Smooth muscle cell (in vitro differentiated cells): ENCODE results near the gene POLR2I. TPM values are rescaled to one million over a fixed set of nuclear protein-coding genes. Genes with fewer than 3 reads are reported as not detected.

Experiments used
- DNase-seq: peaks from one replicate; lab custom pipeline; 2025; ENCODE audit not compliant: unreplicated experiment; lab: John Stamatoyannopoulos, UW
- H2AFZ ChIP-seq: fragments of 200-600 bp; sonication (generic); 2 replicates; pipeline ENCODE4 v1.6.0; 2016; ENCODE audit warnings: antibody characterized with exemption, low read depth, mild to moderate bottlenecking
- H3F3A ChIP-seq: fragments of 200-600 bp; sonication (generic); 2 replicates; pipeline ENCODE4 v1.6.0; 2017; ENCODE audit warnings: antibody characterized with exemption, low read depth
- H3K27ac ChIP-seq: fragments of 200-600 bp; sonication (generic); 2 replicates; pipeline ENCODE4 v1.5.1; 2016; ENCODE audit warnings: low read depth, mild to moderate bottlenecking
- H3K27me3 ChIP-seq: fragments of 200-600 bp; sonication (generic); 2 replicates; pipeline ENCODE4 v1.6.1; 2016; ENCODE audit warnings: low read depth, mild to moderate bottlenecking
- H3K36me3 ChIP-seq: fragments of 200-600 bp; sonication (generic); 2 replicates; pipeline ENCODE4 v1.5.1; 2016; ENCODE audit warnings: low read depth
- H3K4me1 ChIP-seq: fragments of 200-600 bp; sonication (generic); 2 replicates; pipeline ENCODE4 v1.5.1; 2016; ENCODE audit warnings: low read depth
- H3K4me2 ChIP-seq: fragments of 200-600 bp; sonication (generic); 2 replicates; pipeline ENCODE4 v1.6.0; 2016; ENCODE audit warnings: mild to moderate bottlenecking
- H3K4me3 ChIP-seq: fragments of 200-600 bp; sonication (generic); 2 replicates; pipeline ENCODE4 v1.5.1; 2016; ENCODE audit warnings: mild to moderate bottlenecking
- H3K79me2 ChIP-seq: fragments of 200-600 bp; sonication (generic); 2 replicates; pipeline ENCODE4 v1.6.0; 2016; ENCODE audit warnings: low read depth, mild to moderate bottlenecking
- H3K9ac ChIP-seq: fragments of 200-600 bp; sonication (generic); 2 replicates; pipeline ENCODE4 v1.6.0; 2016; ENCODE audit warnings: low read depth
- H3K9me3 ChIP-seq: fragments of 200-600 bp; sonication (generic); replicated peaks from 2 replicates; pipeline ENCODE4 v1.5.1; 2016; ENCODE audit warnings: low read depth
- H4K20me1 ChIP-seq: fragments of 200-600 bp; sonication (generic); 2 replicates; pipeline ENCODE4 v1.6.0; 2016; ENCODE audit warnings: low read depth
- WGBS: methylation state at CpG from one replicate; pipeline ENCODE4 v1.1.7; 2016; ENCODE audit warnings: low lambda C conversion rate; 5-methylcytosine and 5-hydroxymethylcytosine counted together
- polyA plus RNA-seq: library from polyadenylated mRNA; unstranded; fragments of >200 nt; fragmentation: Nextera tagmentation; extraction: Ambion mirVana; gene quantifications from 2 replicates; pipeline ENCODE4 v1.2.1, GENCODE V29; 2016
- total RNA-seq: library from RNA; depleted of rRNA; stranded (reverse); fragments of >200 nt; gene quantifications from 2 replicates; pipeline ENCODE4 v1.2.3, GENCODE V29; 2014
- TF ChIP-seq, protein P1 (sequence below): fragments of 200-600 bp; sonication (generic); IDR thresholded peaks from 2 replicates; pipeline ENCODE4 v1.5.1; 2017; ENCODE audit warnings: borderline replicate concordance, mild to moderate bottlenecking, antibody characterized with exemption; ENCODE audit not compliant: insufficient read depth, poor library complexity, severe bottlenecking

POLR2I gene
- total and polyA plus RNA-seq, 2 experiments from 2014 or later, result 102 to 132 TPM

GRCh38 chr19:36144624-36145023 lies 29.9 kb upstream of the POLR2I start:
- no peaks in the 10 kb centered on the region for H3K4me1 ChIP-seq
- H3K9ac ChIP-seq, result no peak overlapping the region
- no peaks in the 10 kb centered on the region for H3K27me3 ChIP-seq
- peaks cover 64% of the 10 kb centered on the region for H4K20me1 ChIP-seq
- no peak overlapping the region for H3K27ac ChIP-seq
- no peak for DNase-seq
- H3K9me3 ChIP-seq, result no peaks in the 10 kb centered on the region
- no peak overlapping the region for H2AFZ ChIP-seq
- no peak overlapping the region for H3K4me2 ChIP-seq
- peaks cover 9% of the 10 kb centered on the region for H3K36me3 ChIP-seq
- TF ChIP-seq, protein P1, sequence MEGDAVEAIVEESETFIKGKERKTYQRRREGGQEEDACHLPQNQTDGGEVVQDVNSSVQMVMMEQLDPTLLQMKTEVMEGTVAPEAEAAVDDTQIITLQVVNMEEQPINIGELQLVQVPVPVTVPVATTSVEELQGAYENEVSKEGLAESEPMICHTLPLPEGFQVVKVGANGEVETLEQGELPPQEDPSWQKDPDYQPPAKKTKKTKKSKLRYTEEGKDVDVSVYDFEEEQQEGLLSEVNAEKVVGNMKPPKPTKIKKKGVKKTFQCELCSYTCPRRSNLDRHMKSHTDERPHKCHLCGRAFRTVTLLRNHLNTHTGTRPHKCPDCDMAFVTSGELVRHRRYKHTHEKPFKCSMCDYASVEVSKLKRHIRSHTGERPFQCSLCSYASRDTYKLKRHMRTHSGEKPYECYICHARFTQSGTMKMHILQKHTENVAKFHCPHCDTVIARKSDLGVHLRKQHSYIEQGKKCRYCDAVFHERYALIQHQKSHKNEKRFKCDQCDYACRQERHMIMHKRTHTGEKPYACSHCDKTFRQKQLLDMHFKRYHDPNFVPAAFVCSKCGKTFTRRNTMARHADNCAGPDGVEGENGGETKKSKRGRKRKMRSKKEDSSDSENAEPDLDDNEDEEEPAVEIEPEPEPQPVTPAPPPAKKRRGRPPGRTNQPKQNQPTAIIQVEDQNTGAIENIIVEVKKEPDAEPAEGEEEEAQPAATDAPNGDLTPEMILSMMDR, result no peak
- peaks cover 5% of the 10 kb centered on the region for H3F3A ChIP-seq
- 98% methylated on average over 6 of the region's 6 CpGs for WGBS
- no peak overlapping the region for H3K4me3 ChIP-seq
- peaks cover 35% of the 10 kb centered on the region for H3K79me2 ChIP-seq

DNA sequence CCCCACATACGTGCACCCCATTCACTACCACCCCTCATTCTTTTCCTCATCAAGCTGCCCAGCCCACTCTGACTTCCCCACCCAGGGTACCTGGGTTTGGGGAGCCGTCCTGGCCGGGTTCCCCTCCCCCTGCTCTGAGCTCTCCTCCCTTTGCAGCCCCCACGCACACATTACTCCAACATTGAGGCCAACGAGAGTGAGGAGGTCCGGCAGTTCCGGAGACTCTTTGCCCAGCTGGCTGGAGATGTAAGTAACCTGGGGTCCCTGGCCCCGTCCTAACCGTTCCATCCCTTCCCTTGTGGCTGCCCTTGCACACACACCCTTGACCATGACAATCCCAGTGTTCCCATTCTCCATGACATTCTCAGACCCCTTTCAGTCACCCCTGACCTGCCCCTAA lies 27.8 kb upstream of the POLR2I start:
- no peak for DNase-seq
- H3K9me3 ChIP-seq, result no peaks in the 10 kb centered on the region
- TF ChIP-seq, protein P1, result no peak
- H3K4me1 ChIP-seq, result no peaks in the 10 kb centered on the region
- WGBS, result 100% methylated on average over 9 of the region's 9 CpGs
- no peaks in the 10 kb centered on the region for H3K27me3 ChIP-seq
- H3K4me2 ChIP-seq, result no peak overlapping the region
- H3F3A ChIP-seq, result peaks cover 5% of the 10 kb centered on the region
- no peak overlapping the region for H3K27ac ChIP-seq
- H3K9ac ChIP-seq, result no peak overlapping the region
- peaks cover 3% of the 10 kb centered on the region for H3K36me3 ChIP-seq
- H3K4me3 ChIP-seq, result no peak overlapping the region
- H3K79me2 ChIP-seq, result peaks cover 35% of the 10 kb centered on the region
- no peak overlapping the region for H2AFZ ChIP-seq
- H4K20me1 ChIP-seq, result peaks cover 43% of the 10 kb centered on the region

DNA sequence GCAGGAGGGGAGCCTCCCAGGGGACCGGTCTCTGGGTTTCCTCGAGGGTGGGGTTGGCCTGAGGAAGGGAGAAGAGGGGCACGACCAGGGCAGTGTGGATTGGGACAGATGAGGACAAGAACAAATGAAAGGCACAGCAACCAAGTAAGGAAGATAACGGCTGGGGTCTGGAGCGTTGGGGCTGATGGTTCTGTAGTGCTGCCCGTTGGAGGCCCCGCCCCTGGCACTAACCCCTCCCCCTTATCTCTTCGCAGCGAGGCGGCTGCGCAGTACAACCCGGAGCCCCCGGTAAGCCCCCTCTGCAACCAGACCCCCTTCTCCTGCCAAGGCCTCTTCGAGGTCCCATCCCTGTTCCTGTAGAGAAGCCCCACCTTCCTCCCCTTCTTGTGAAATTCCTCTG lies 27.4 kb upstream of the POLR2I start:
- Histone ChIP-seq H4K20me1 (peaks cover 40% of the 10 kb centered on the region), H3K4me3 (no peak overlapping the region), H3K4me2 (no peak overlapping the region), H2AFZ (no peak overlapping the region), H3K36me3 (peaks cover 3% of the 10 kb centered on the region), H3K9ac (no peak overlapping the region), H3K79me2 (peaks cover 35% of the 10 kb centered on the region), H3K27me3 (no peaks in the 10 kb centered on the region), H3F3A (peaks cover 5% of the 10 kb centered on the region), H3K27ac (no peak overlapping the region), H3K4me1 (no peaks in the 10 kb centered on the region), H3K9me3 (no peaks in the 10 kb centered on the region)
- TF ChIP-seq, protein P1, result no peak
- 99% methylated on average over 10 of the region's 14 CpGs for WGBS
- DNase-seq, result no peak
